Activated T-helper 17 cell treated with anti-CD3 and anti-CD28 coated beads, Interleukin-2, amount 50 U/mL, for 72 hours (primary cell): Measurements from ENCODE around the gene HLA-DPB1. TPM values are rescaled to one million over a fixed set of nuclear protein-coding genes. Genes with fewer than 3 reads are reported as not detected.

Experiments
- ATAC-seq: fragments of 150-1000 bp; cut with Tn5 transposase; replicated peaks from 2 replicates; pipeline ENCODE4 v1.10.0; 2021; ENCODE audit warnings: mild to moderate bottlenecking, moderate library complexity
- H3K27ac Mint-ChIP-seq: one replicate; pipeline ENCODE4 v1.8.0; 2022; ENCODE audit warnings: mixed read lengths
- H3K27me3 Mint-ChIP-seq: one replicate; pipeline ENCODE4 v1.8.0; 2022; ENCODE audit warnings: mixed read lengths
- H3K36me3 Mint-ChIP-seq: one replicate; pipeline ENCODE4 v1.8.0; 2022; ENCODE audit warnings: low read depth, mild to moderate bottlenecking, mixed read lengths
- H3K4me1 Mint-ChIP-seq: one replicate; pipeline ENCODE4 v1.8.0; 2022; ENCODE audit warnings: mixed read lengths
- H3K4me3 Mint-ChIP-seq: one replicate; pipeline ENCODE4 v1.8.0; 2022; ENCODE audit warnings: mild to moderate bottlenecking, mixed read lengths
- H3K9me3 Mint-ChIP-seq: one replicate; pipeline ENCODE4 v1.8.0; 2022; ENCODE audit warnings: mixed read lengths
- total RNA-seq, 2 donors: library from RNA; stranded (reverse); gene quantifications; one replicate each; pipeline ENCODE4 v1.2.3, GENCODE V29; 2022

The HLA-DPB1 gene
- total RNA-seq, 2 donors from 2014 or later: 21.4 to 69.1 TPM

GRCh38 chr6:33103776-33104175 is 28.0 kb downstream of the HLA-DPB1 start:
- no peaks in the 10 kb centered on the region for H3K36me3 Mint-ChIP-seq
- H3K27ac Mint-ChIP-seq: no peak overlapping the region

GRCh38 chr6:33104887-33105286 is 29.1 kb downstream of the HLA-DPB1 start:
- peaks cover 8% of the 10 kb centered on the region for H3K9me3 Mint-ChIP-seq
- no peak for ATAC-seq
- H3K36me3 Mint-ChIP-seq: no peaks in the 10 kb centered on the region
- no peak overlapping the region for H3K4me3 Mint-ChIP-seq
- no peak overlapping the region for H3K27ac Mint-ChIP-seq
- peaks cover 9% of the 10 kb centered on the region for H3K4me1 Mint-ChIP-seq
- H3K27me3 Mint-ChIP-seq: peaks cover 33% of the 10 kb centered on the region

More at GRCh38 chr6:33103776-33104175, 28.0 kb downstream of the HLA-DPB1 start:
- peaks cover 9% of the 10 kb centered on the region for H3K4me1 Mint-ChIP-seq
- peaks cover 28% of the 10 kb centered on the region for H3K27me3 Mint-ChIP-seq
- peaks cover 8% of the 10 kb centered on the region for H3K9me3 Mint-ChIP-seq
- no peak overlapping the region for H3K4me3 Mint-ChIP-seq
- ATAC-seq: no peak

- H3K4me1 Mint-ChIP-seq: peaks cover 9% of the 10 kb centered on the region
- no peaks in the 10 kb centered on the region for H3K36me3 Mint-ChIP-seq
- no peak overlapping the region for H3K4me3 Mint-ChIP-seq
- no peak for ATAC-seq
- no peak overlapping the region for H3K27ac Mint-ChIP-seq
- peaks cover 8% of the 10 kb centered on the region for H3K9me3 Mint-ChIP-seq
- H3K27me3 Mint-ChIP-seq: peaks cover 38% of the 10 kb centered on the region
Measured at GRCh38 chr6:33105386-33105785, 29.6 kb downstream of the HLA-DPB1 start.

GRCh38 chr6:33105916-33106871 is 30.4 kb downstream of the HLA-DPB1 start:
- Mint-ChIP-seq H3K4me3 (no peak overlapping the region), H3K9me3 (peaks cover 8% of the 10 kb centered on the region), H3K27ac (no peak overlapping the region), H3K4me1 (peaks cover 9% of the 10 kb centered on the region), H3K27me3 (peaks cover 42% of the 10 kb centered on the region), H3K36me3 (no peaks in the 10 kb centered on the region)
- peak; percentile 21 for ATAC-seq

- no peak for ATAC-seq
- Mint-ChIP-seq H3K4me1 (peaks cover 9% of the 10 kb centered on the region), H3K36me3 (no peaks in the 10 kb centered on the region), H3K4me3 (no peak overlapping the region), H3K27me3 (peaks cover 50% of the 10 kb centered on the region), H3K27ac (no peak overlapping the region), H3K9me3 (peaks cover 5% of the 10 kb centered on the region)
Measured at GRCh38 chr6:33107641-33108040, 31.9 kb downstream of the HLA-DPB1 start.

GRCh38 chr6:33108307-33108706 is 32.5 kb downstream of the HLA-DPB1 start:
- H3K27ac Mint-ChIP-seq: no peak overlapping the region
- no peak for ATAC-seq
- peaks cover 53% of the 10 kb centered on the region for H3K27me3 Mint-ChIP-seq
- no peak overlapping the region for H3K4me3 Mint-ChIP-seq
- peaks cover 9% of the 10 kb centered on the region for H3K4me1 Mint-ChIP-seq
- peaks cover 5% of the 10 kb centered on the region for H3K9me3 Mint-ChIP-seq
- no peaks in the 10 kb centered on the region for H3K36me3 Mint-ChIP-seq

GRCh38 chr6:33112148-33112547 is 36.4 kb downstream of the HLA-DPB1 start:
- no peak overlapping the region for H3K27ac Mint-ChIP-seq
- ATAC-seq: peak; percentile 87
- H3K9me3 Mint-ChIP-seq: no peaks in the 10 kb centered on the region
- peaks cover 66% of the 10 kb centered on the region for H3K27me3 Mint-ChIP-seq
- H3K4me3 Mint-ChIP-seq: no peak overlapping the region
- H3K36me3 Mint-ChIP-seq: no peaks in the 10 kb centered on the region
- H3K4me1 Mint-ChIP-seq: no peaks in the 10 kb centered on the region

- no peaks in the 10 kb centered on the region for H3K36me3 Mint-ChIP-seq
- H3K27ac Mint-ChIP-seq: peak overlapping the region; percentile 20
- H3K9me3 Mint-ChIP-seq: no peaks in the 10 kb centered on the region
- no peaks in the 10 kb centered on the region for H3K4me1 Mint-ChIP-seq
- peaks cover 65% of the 10 kb centered on the region for H3K27me3 Mint-ChIP-seq
- no peak for ATAC-seq
- H3K4me3 Mint-ChIP-seq: no peak overlapping the region
Measured at GRCh38 chr6:33113755-33114154, 38.0 kb downstream of the HLA-DPB1 start.

GRCh38 chr6:33114406-33114805 is 38.6 kb downstream of the HLA-DPB1 start:
- Mint-ChIP-seq H3K27me3 (peaks cover 62% of the 10 kb centered on the region), H3K36me3 (no peaks in the 10 kb centered on the region), H3K4me3 (no peak overlapping the region), H3K9me3 (no peaks in the 10 kb centered on the region), H3K27ac (no peak overlapping the region), H3K4me1 (no peaks in the 10 kb centered on the region)
- ATAC-seq: no peak

- H3K36me3 Mint-ChIP-seq: no peaks in the 10 kb centered on the region
- no peak for ATAC-seq
- H3K27me3 Mint-ChIP-seq: peaks cover 50% of the 10 kb centered on the region
- H3K4me1 Mint-ChIP-seq: no peaks in the 10 kb centered on the region
- H3K27ac Mint-ChIP-seq: no peak overlapping the region
- H3K9me3 Mint-ChIP-seq: no peaks in the 10 kb centered on the region
- peak overlapping the region; percentile 40 for H3K4me3 Mint-ChIP-seq
Measured at GRCh38 chr6:33116417-33116816, 40.6 kb downstream of the HLA-DPB1 start.

GRCh38 chr6:33116841-33117711 is 41.3 kb downstream of the HLA-DPB1 start:
- peak overlapping the region; percentile 40 for H3K4me3 Mint-ChIP-seq
- no peaks in the 10 kb centered on the region for H3K4me1 Mint-ChIP-seq
- no peak for ATAC-seq
- H3K9me3 Mint-ChIP-seq: no peaks in the 10 kb centered on the region
- no peak overlapping the region for H3K27ac Mint-ChIP-seq
- H3K36me3 Mint-ChIP-seq: no peaks in the 10 kb centered on the region
- peaks cover 52% of the 10 kb centered on the region for H3K27me3 Mint-ChIP-seq

GRCh38 chr6:33117811-33118277 is 42.1 kb downstream of the HLA-DPB1 start:
- H3K27ac Mint-ChIP-seq: no peak overlapping the region
- peaks cover 45% of the 10 kb centered on the region for H3K27me3 Mint-ChIP-seq
- no peak for ATAC-seq
- H3K4me1 Mint-ChIP-seq: no peaks in the 10 kb centered on the region
- H3K9me3 Mint-ChIP-seq: no peaks in the 10 kb centered on the region
- no peaks in the 10 kb centered on the region for H3K36me3 Mint-ChIP-seq
- peak overlapping the region; percentile 23 for H3K4me3 Mint-ChIP-seq

- Mint-ChIP-seq H3K36me3 (no peaks in the 10 kb centered on the region), H3K27ac (no peak overlapping the region), H3K4me1 (no peaks in the 10 kb centered on the region), H3K9me3 (peaks cover under 1% of the 10 kb centered on the region), H3K27me3 (peaks cover 40% of the 10 kb centered on the region), H3K4me3 (no peak overlapping the region)
- peak; percentile 57 for ATAC-seq
Measured at GRCh38 chr6:33118525-33119123, 42.8 kb downstream of the HLA-DPB1 start.

GRCh38 chr6:33120001-33120400 is 44.2 kb downstream of the HLA-DPB1 start:
- H3K27ac Mint-ChIP-seq: no peak overlapping the region
- no peak overlapping the region for H3K4me3 Mint-ChIP-seq
- H3K9me3 Mint-ChIP-seq: peaks cover 5% of the 10 kb centered on the region
- no peaks in the 10 kb centered on the region for H3K36me3 Mint-ChIP-seq
- H3K4me1 Mint-ChIP-seq: no peaks in the 10 kb centered on the region
- no peak for ATAC-seq
- H3K27me3 Mint-ChIP-seq: peaks cover 32% of the 10 kb centered on the region
